ENCODE results near the gene ELP2. TPM values are rescaled to one million over a fixed set of nuclear protein-coding genes. Genes with fewer than 3 reads are reported as not detected.

ELP2 gene
- total RNA-seq, 1 experiment from 2014 or later: 47.3 TPM

GRCh38 chr18:36128530-36128870, 1.2 kb upstream of the ELP2 start:
- ChIA-PET CTCF (interaction anchor here (0.6 to 1.0 kb wide), 2 partner anchors 19 to 110 kb away, joined by 3 read pairs; no protein-coding TSS in a partner anchor), POLR2A (ENCODE audit: unreplicated experiment) (interaction anchor here (0.5 kb wide), 1 partner anchor 432 kb away, joined by 5 read pairs; no protein-coding TSS in a partner anchor)
- peaks cover 10% of the 10 kb centered on the region; the same call in 1 of the 2 replicates for H4K20me1 ChIP-seq (ENCODE audit: low read length)
- H3F3A ChIP-seq (ENCODE audit: low read length, unreplicated experiment): no peaks in the 10 kb centered on the region
- H3K79me2 ChIP-seq (ENCODE audit: low read length): peaks cover 45% of the 10 kb centered on the region
- no peaks in the 10 kb centered on the region for H3K27me3 ChIP-seq (ENCODE audit: low read length)
- H3K9ac ChIP-seq (ENCODE audit: low read length): peak overlapping the region; percentile 95
- H3K4me1 ChIP-seq (ENCODE audit: insufficient read depth, low read length): 0 out of 2 replicates have a peak, but pooled peaks cover 3% of the 10 kb centered on the region
- peak overlapping the region; percentile 96 for H3K4me2 ChIP-seq (ENCODE audit: low read length)
- H3K9me3 ChIP-seq (ENCODE audit: low read length): no peaks in the 10 kb centered on the region
- no peaks in the 10 kb centered on the region for H3K9me2 ChIP-seq (replicated peaks; ENCODE audit: low read length)
- H3K36me3 ChIP-seq (ENCODE audit: low read depth, low read length): no peaks in the 10 kb centered on the region; the same call in 1 of the 2 replicates
- no TSS peak for BruUV-seq (replicated peaks)
- no peak for TF ChIP-seq CTCF (conservative IDR thresholded peaks at IDR 0.05; ENCODE audit: low read depth, low read length)
- no peak for TF ChIP-seq EZH2phosphoT487 (IDR thresholded peaks at IDR 0.05; ENCODE audit: borderline replicate concordance, low read length)
- no peak for TF ChIP-seq EZH2 (IDR thresholded peaks at IDR 0.05; ENCODE audit: low read length, unreplicated experiment)
- no peak for DNase-seq
- intact Hi-C loops (cut with micrococcal nuclease): loop anchor here (2.0 to 10.0 kb wide), 2 partner anchors 32 to 114 kb away; no protein-coding TSS in a partner anchor
- peak overlapping the region; percentile 95 for H2AFZ ChIP-seq (ENCODE audit: low read length)
- no peak overlapping the region for H3K27ac ChIP-seq (ENCODE audit: low read length)
- H3K4me3 ChIP-seq (ENCODE audit: low read length): peak overlapping the region; percentile 87
- ATAC-seq: peak; percentile 21

DNA sequence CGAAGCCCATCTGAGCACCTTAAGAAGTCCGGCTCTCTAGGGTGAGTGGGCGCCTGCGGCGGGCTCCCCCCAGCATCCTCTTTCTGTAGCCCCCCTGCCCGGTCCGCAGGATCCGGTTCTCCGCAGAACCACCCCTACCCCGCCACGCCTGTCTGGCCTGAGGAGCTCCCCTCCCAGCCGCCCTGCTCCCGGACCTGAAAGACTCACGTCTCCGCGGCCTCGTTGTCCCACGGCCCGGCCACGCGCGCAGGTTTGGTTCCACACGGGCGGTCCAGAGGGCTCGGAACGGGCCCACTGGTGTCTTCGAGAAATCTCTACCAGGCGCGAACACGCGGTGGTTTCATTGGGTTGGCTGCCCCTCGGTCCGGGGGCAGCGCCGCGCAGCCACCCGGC, 796 bp upstream of the ELP2 start:
- peak overlapping the region; percentile 95 for H3K9ac ChIP-seq (ENCODE audit: low read length)
- ChIA-PET CTCF (interaction anchor here (0.6 to 1.0 kb wide), 3 partner anchors 19 to 111 kb away, joined by 3 to 11 read pairs (median 3); no protein-coding TSS in a partner anchor), POLR2A (ENCODE audit: unreplicated experiment) (no interaction called here)
- H3K9me2 ChIP-seq (replicated peaks; ENCODE audit: low read length): no peaks in the 10 kb centered on the region
- H2AFZ ChIP-seq (ENCODE audit: low read length): peak overlapping the region; percentile 95
- no TSS peak for BruUV-seq (replicated peaks)
- no peak overlapping the region for H3K27ac ChIP-seq (ENCODE audit: low read length)
- H3K9me3 ChIP-seq (ENCODE audit: low read length): no peaks in the 10 kb centered on the region
- peak overlapping the region; percentile 87 for H3K4me3 ChIP-seq (ENCODE audit: low read length)
- H3K36me3 ChIP-seq (ENCODE audit: low read depth, low read length): no peaks in the 10 kb centered on the region; the same call in 1 of the 2 replicates
- TF ChIP-seq EZH2phosphoT487 (IDR thresholded peaks at IDR 0.05; ENCODE audit: borderline replicate concordance, low read length): no peak
- TF ChIP-seq EZH2 (IDR thresholded peaks at IDR 0.05; ENCODE audit: low read length, unreplicated experiment): no peak
- TF ChIP-seq CTCF (conservative IDR thresholded peaks at IDR 0.05; ENCODE audit: low read depth, low read length): no peak
- H3K4me2 ChIP-seq (ENCODE audit: low read length): peak overlapping the region; percentile 96
- H3K79me2 ChIP-seq (ENCODE audit: low read length): peaks cover 48% of the 10 kb centered on the region
- H3K27me3 ChIP-seq (ENCODE audit: low read length): no peaks in the 10 kb centered on the region
- intact Hi-C loops (cut with micrococcal nuclease): loop anchor here (2.0 to 10.0 kb wide), 2 partner anchors 32 to 114 kb away; no protein-coding TSS in a partner anchor
- no peaks in the 10 kb centered on the region for H3F3A ChIP-seq (ENCODE audit: low read length, unreplicated experiment)
- peaks cover 10% of the 10 kb centered on the region; the same call in 1 of the 2 replicates for H4K20me1 ChIP-seq (ENCODE audit: low read length)
- DNase-seq: no peak
- ATAC-seq: peak; percentile 27
- 0 out of 2 replicates have a peak, but pooled peaks cover 3% of the 10 kb centered on the region for H3K4me1 ChIP-seq (ENCODE audit: insufficient read depth, low read length)
